SK-N-MC (cell line): ENCODE data around the gene ACTR3C.

Experiments used
- DNase-seq: peaks from one replicate; pipeline ENCODE4 v3.0.0-alpha.2; 2011; ENCODE audit warnings: low read depth, low spot score
- H3K27ac ChIP-seq: fragments of 200-600 bp; sonication (generic); 2 replicates; pipeline ENCODE4 v1.5.1; 2016; ENCODE audit warnings: mixed run types
- H3K36me3 ChIP-seq: fragments of 200-600 bp; sonication (generic); 2 replicates; pipeline ENCODE4 v1.6.1; 2017; ENCODE audit warnings: antibody characterized with exemption, low read length, mixed read lengths; ENCODE audit not compliant: insufficient read depth
- H3K4me3 ChIP-seq: fragments of 200-600 bp; sonication (generic); 2 replicates; pipeline ENCODE4 v1.5.1; 2016
- H3K9ac ChIP-seq: fragments of 200-600 bp; sonication (generic); 2 replicates; pipeline ENCODE4 v1.8.0; 2017; ENCODE audit warnings: mixed run types, mixed read lengths; ENCODE audit not compliant: insufficient read length
- H3K9me3 ChIP-seq: fragments of 200-600 bp; sonication (generic); 2 replicates; pipeline ENCODE4 v1.6.1; 2017; ENCODE audit warnings: low read depth, mild to moderate bottlenecking, antibody characterized with exemption, low read length, moderate library complexity, mixed read lengths
- EZH2 ChIP-seq: fragments of 200-600 bp; sonication (generic); IDR thresholded peaks from one replicate; pipeline ENCODE4 v1.6.1; 2017; ENCODE audit warnings: antibody characterized with exemption
- FOXP2 ChIP-seq: optimal IDR thresholded peaks from 2 replicates; pipeline ENCODE3; 2011; ENCODE audit warnings: mild to moderate bottlenecking, moderate library complexity; ENCODE audit not compliant: insufficient read depth; ENCODE audit errors: extremely low read length, control extremely low read depth
- POLR2AphosphoS5 ChIP-seq: IDR thresholded peaks from 2 replicates; pipeline ENCODE4 v1.6.1; 2012; ENCODE audit warnings: mild to moderate bottlenecking, low read depth, low read length, borderline replicate concordance

ACTR3C gene

GRCh38 chr7:150340024-150340749 lies 16.8 kb upstream of the ACTR3C start:
- no peak overlapping the region for H3K4me3 ChIP-seq
- no peak overlapping the region for H3K27ac ChIP-seq
- H3K9ac ChIP-seq = no peak overlapping the region
- no peaks in the 10 kb centered on the region for H3K36me3 ChIP-seq
- no peaks in the 10 kb centered on the region; the same call in 1 of the 2 replicates for H3K9me3 ChIP-seq
- DNase-seq = no peak
- TF ChIP-seq POLR2AphosphoS5 (no peak), EZH2 (no peak), FOXP2 (no peak)

GRCh38 chr7:150339409-150339809 lies 16.1 kb upstream of the ACTR3C start:
- H3K9ac ChIP-seq = no peak overlapping the region
- no peak for DNase-seq
- no peak overlapping the region for H3K4me3 ChIP-seq
- no peak overlapping the region for H3K27ac ChIP-seq
- no peaks in the 10 kb centered on the region for H3K36me3 ChIP-seq
- TF ChIP-seq FOXP2 (no peak), EZH2 (no peak), POLR2AphosphoS5 (no peak)
- H3K9me3 ChIP-seq = no peaks in the 10 kb centered on the region; the same call in 1 of the 2 replicates

- TF ChIP-seq FOXP2 = no peak
- 0 out of 2 replicates have a peak, but pooled peaks have one; percentile 17 for TF ChIP-seq POLR2AphosphoS5
- TF ChIP-seq EZH2 = no peak
- Histone ChIP-seq H3K9me3 (no peaks in the 10 kb centered on the region), H3K9ac (no peak overlapping the region), H3K4me3 (no peak overlapping the region), H3K36me3 (no peaks in the 10 kb centered on the region), H3K27ac (no peak overlapping the region)
- DNase-seq = no peak
Observed at GRCh38 chr7:150338166-150338829, 15.0 kb upstream of the ACTR3C start.

GRCh38 chr7:150337659-150338081 lies 14.3 kb upstream of the ACTR3C start:
- no peak for TF ChIP-seq EZH2
- TF ChIP-seq FOXP2 = no peak
- TF ChIP-seq POLR2AphosphoS5 = no peak
- H3K4me3 ChIP-seq = no peak overlapping the region
- H3K27ac ChIP-seq = no peak overlapping the region
- DNase-seq = no peak
- H3K9me3 ChIP-seq = no peaks in the 10 kb centered on the region
- H3K36me3 ChIP-seq = no peaks in the 10 kb centered on the region
- H3K9ac ChIP-seq = no peak overlapping the region

GRCh38 chr7:150337179-150337578 lies 13.8 kb upstream of the ACTR3C start:
- H3K9ac ChIP-seq = no peak overlapping the region
- H3K27ac ChIP-seq = no peak overlapping the region
- no peaks in the 10 kb centered on the region for H3K36me3 ChIP-seq
- TF ChIP-seq EZH2 = no peak
- DNase-seq = no peak
- no peak overlapping the region for H3K4me3 ChIP-seq
- no peaks in the 10 kb centered on the region for H3K9me3 ChIP-seq

GRCh38 chr7:150336746-150337145 lies 13.4 kb upstream of the ACTR3C start:
- H3K9ac ChIP-seq = no peak overlapping the region
- no peaks in the 10 kb centered on the region for H3K9me3 ChIP-seq
- H3K27ac ChIP-seq = no peak overlapping the region
- H3K4me3 ChIP-seq = no peak overlapping the region
- no peaks in the 10 kb centered on the region for H3K36me3 ChIP-seq
- DNase-seq = no peak
- TF ChIP-seq POLR2AphosphoS5 (no peak), FOXP2 (no peak), EZH2 (no peak)

GRCh38 chr7:150335774-150336112 lies 12.4 kb upstream of the ACTR3C start:
- no peaks in the 10 kb centered on the region; the same call in 1 of the 2 replicates for H3K36me3 ChIP-seq
- H3K4me3 ChIP-seq = no peak overlapping the region
- H3K27ac ChIP-seq = 0 out of 2 replicates have a peak overlapping the region, but pooled peaks have one; percentile 31
- DNase-seq = no peak
- no peak for TF ChIP-seq EZH2
- no peak for TF ChIP-seq POLR2AphosphoS5
- TF ChIP-seq FOXP2 = no peak
- no peaks in the 10 kb centered on the region for H3K9me3 ChIP-seq
- H3K9ac ChIP-seq = no peak overlapping the region

- DNase-seq = no peak
- Histone ChIP-seq H3K27ac (peak overlapping the region; percentile 30; the same call in 1 of the 2 replicates), H3K4me3 (no peak overlapping the region), H3K9me3 (no peaks in the 10 kb centered on the region), H3K9ac (no peak overlapping the region), H3K36me3 (peaks cover under 1% of the 10 kb centered on the region; the same call in 1 of the 2 replicates)
- TF ChIP-seq POLR2AphosphoS5 (no peak), FOXP2 (no peak), EZH2 (no peak)
Observed at GRCh38 chr7:150335108-150335773, 11.9 kb upstream of the ACTR3C start.
